ENCODE results near the gene UNC119B.

Gene UNC119B

GRCh38 chr12:120767071-120768024 lies 57.1 kb downstream of the UNC119B start:
- no peak for DNase-seq (ENCODE audit: low read depth)

DNA sequence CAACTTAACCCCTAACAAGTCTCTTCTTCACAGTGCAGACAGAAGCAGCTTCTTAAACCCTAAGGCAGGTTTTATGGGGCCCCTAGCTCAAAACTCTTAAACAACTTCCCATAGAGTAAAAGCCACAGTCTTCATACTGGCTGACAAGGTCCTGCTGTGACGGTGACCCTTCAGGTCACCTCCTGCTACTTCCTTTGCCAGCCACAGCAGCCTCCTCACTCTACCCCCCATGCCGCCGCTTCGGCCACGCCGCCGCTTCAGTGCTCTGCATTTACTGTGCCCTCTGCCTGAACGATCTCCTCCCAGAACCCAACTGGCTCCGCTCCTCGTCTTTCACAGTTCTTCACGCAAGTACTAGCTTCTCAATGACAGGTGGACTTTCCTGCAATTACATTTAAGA lies 60.8 kb downstream of the UNC119B start:
- DNase-seq (ENCODE audit: low read depth) = no peak

Measured in stimulated activated CD8-positive, alpha-beta memory T cell treated with anti-CD3 and anti-CD28 coated beads, Interleukin-4, amount 100 ng/mL, for 24 hours (primary cell).